Activated CD8-positive, alpha-beta T cell treated with anti-CD3 and anti-CD28 coated beads for 36 hours (primary cell): ENCODE measurements around the gene BIRC5. TPM values are rescaled to one million over a fixed set of nuclear protein-coding genes. Genes with fewer than 3 reads are reported as not detected.

Experiments
- ATAC-seq: fragments of 200-7000 bp; cut with Tn5 transposase; one replicate; pipeline ENCODE4 v1.10.0; 2021; ENCODE audit warnings: mild to moderate bottlenecking, moderate library complexity
- CTCF ChIA-PET: fragments of 350-600 bp; sonication (Branson Sonifier 250); formaldehyde crosslinking; loops from one replicate; lab custom pipeline; 2021; ENCODE audit warnings: antibody characterized with exemption; lab: Charles Lee
- POLR2A ChIA-PET: fragments of 350-600 bp; sonication (Branson Sonifier 250); formaldehyde crosslinking; loops from one replicate; lab custom pipeline; 2021; ENCODE audit warnings: antibody characterized with exemption; lab: Charles Lee
- DNase-seq: peaks from one replicate; pipeline ENCODE4 v3.0.0-alpha.2; 2020
- H3K27ac Mint-ChIP-seq: one replicate; pipeline ENCODE4 v1.8.0; 2021; ENCODE audit warnings: mild to moderate bottlenecking, mixed read lengths
- H3K27me3 Mint-ChIP-seq: one replicate; pipeline ENCODE4 v1.8.0; 2021; ENCODE audit warnings: mixed read lengths
- H3K36me3 Mint-ChIP-seq: one replicate; pipeline ENCODE4 v1.8.0; 2021; ENCODE audit warnings: low read depth, mixed read lengths
- H3K4me1 Mint-ChIP-seq: one replicate; pipeline ENCODE4 v1.8.0; 2021; ENCODE audit warnings: low read depth, mixed read lengths
- H3K4me3 Mint-ChIP-seq: one replicate; pipeline ENCODE4 v1.8.0; 2021; ENCODE audit warnings: mild to moderate bottlenecking, moderate library complexity, mixed read lengths
- H3K9me3 Mint-ChIP-seq: one replicate; pipeline ENCODE4 v1.8.0; 2021; ENCODE audit warnings: mixed read lengths
- CTCF ChIP-seq: fragments of 200-600 bp; IDR thresholded peaks from one replicate; pipeline ENCODE4 v1.8.0; 2022; ENCODE audit warnings: antibody characterized with exemption, mild to moderate bottlenecking
- intact Hi-C: fragments of 100-400 bp; cut with micrococcal nuclease; formaldehyde crosslinking; loops from one replicate; pipeline ENCODE4 v1.10.0; 2022
- total RNA-seq, 2 experiments: library from RNA; stranded (reverse); gene quantifications; one replicate each; pipeline ENCODE4 v1.2.3, GENCODE V29; 2021

BIRC5 gene
- total RNA-seq, 2 experiments from 2014 or later: 90.6 to 93.7 TPM

GRCh38 chr17:78210111-78210510 lies 3.9 kb upstream of the BIRC5 start:
- Mint-ChIP-seq H3K27ac (no peak overlapping the region), H3K4me3 (no peak overlapping the region), H3K27me3 (no peaks in the 10 kb centered on the region), H3K9me3 (no peaks in the 10 kb centered on the region), H3K36me3 (peaks cover 5% of the 10 kb centered on the region), H3K4me1 (peaks cover 5% of the 10 kb centered on the region)
- no peak for TF ChIP-seq CTCF
- ATAC-seq (no peak), DNase-seq (no peak)
- intact Hi-C loops: no loop called here
- CTCF ChIA-PET: interaction anchor here (1.3 kb wide), 1 partner anchor 8 kb away, joined by 3 read pairs; no protein-coding TSS in a partner anchor
- POLR2A ChIA-PET: no interaction called here

GRCh38 chr17:78211032-78211431 lies 3.0 kb upstream of the BIRC5 start:
- intact Hi-C loops: no loop called here
- TF ChIP-seq CTCF: no peak
- ATAC-seq (no peak), DNase-seq (no peak)
- Mint-ChIP-seq H3K36me3 (peaks cover 11% of the 10 kb centered on the region), H3K9me3 (no peaks in the 10 kb centered on the region), H3K4me3 (no peak overlapping the region), H3K4me1 (peaks cover 9% of the 10 kb centered on the region), H3K27me3 (no peaks in the 10 kb centered on the region), H3K27ac (no peak overlapping the region)
- CTCF ChIA-PET: no interaction called here
- POLR2A ChIA-PET: no interaction called here

GRCh38 chr17:78214706-78215061 lies 631 bp downstream of the BIRC5 start:
- intact Hi-C loops: no loop called here
- POLR2A ChIA-PET: interaction anchor here (0.6 to 1.4 kb wide), 3 partner anchors 10 to 829 kb away, joined by 3 read pairs; no protein-coding TSS in a partner anchor
- H3K36me3 Mint-ChIP-seq: peaks cover 29% of the 10 kb centered on the region
- ATAC-seq: no peak
- H3K9me3 Mint-ChIP-seq: no peaks in the 10 kb centered on the region
- CTCF ChIA-PET: interaction anchor here (1.0 to 2.0 kb wide), 4 partner anchors 36 to 282 kb away, joined by 3 to 10 read pairs (median 5); no protein-coding TSS in a partner anchor
- TF ChIP-seq CTCF: no peak
- H3K27ac Mint-ChIP-seq: peak overlapping the region; percentile 87
- no peak for DNase-seq
- H3K4me1 Mint-ChIP-seq: peaks cover 9% of the 10 kb centered on the region
- H3K4me3 Mint-ChIP-seq: peak overlapping the region; percentile 96
- no peaks in the 10 kb centered on the region for H3K27me3 Mint-ChIP-seq

- H3K27me3 Mint-ChIP-seq: no peaks in the 10 kb centered on the region
- intact Hi-C loops: no loop called here
- peaks cover 54% of the 10 kb centered on the region for H3K36me3 Mint-ChIP-seq
- ChIA-PET CTCF (no interaction called here), POLR2A (interaction anchor here (0.9 kb wide), 1 partner anchor 24 kb away, joined by 5 read pairs; no protein-coding TSS in a partner anchor)
- H3K27ac Mint-ChIP-seq: no peak overlapping the region
- no peak for TF ChIP-seq CTCF
- DNase-seq: no peak
- no peaks in the 10 kb centered on the region for H3K9me3 Mint-ChIP-seq
- no peak for ATAC-seq
- no peak overlapping the region for H3K4me3 Mint-ChIP-seq
- peaks cover 4% of the 10 kb centered on the region for H3K4me1 Mint-ChIP-seq
Measured at GRCh38 chr17:78219396-78220150, 5.5 kb downstream of the BIRC5 start.

GRCh38 chr17:78223061-78223460 lies 9.0 kb downstream of the BIRC5 start:
- H3K27ac Mint-ChIP-seq: no peak overlapping the region
- intact Hi-C loops: no loop called here
- no peak overlapping the region for H3K4me3 Mint-ChIP-seq
- no peak for ATAC-seq
- DNase-seq: no peak
- POLR2A ChIA-PET: interaction anchor here (1.6 kb wide), 1 partner anchor 54 kb away, joined by 4 read pairs; no protein-coding TSS in a partner anchor
- H3K9me3 Mint-ChIP-seq: no peaks in the 10 kb centered on the region
- H3K4me1 Mint-ChIP-seq: peaks cover 3% of the 10 kb centered on the region
- TF ChIP-seq CTCF: no peak
- CTCF ChIA-PET: interaction anchor here (1.1 to 1.8 kb wide), 2 partner anchors 26 to 138 kb away, joined by 4 read pairs; no protein-coding TSS in a partner anchor
- peaks cover 45% of the 10 kb centered on the region for H3K36me3 Mint-ChIP-seq
- peaks cover 9% of the 10 kb centered on the region for H3K27me3 Mint-ChIP-seq
